ENCODE measurements around the gene MVB12B. TPM values are rescaled to one million over a fixed set of nuclear protein-coding genes. Genes with fewer than 3 reads are reported as not detected.

Gene MVB12B
- total RNA-seq, 2 donors from 2014 or later: 1.1 to 13.3 TPM

- H3K9me3 Mint-ChIP-seq: no peaks in the 10 kb centered on the region
- peaks cover 0 to 10% of the 10 kb centered on the region in 2 donors for H3K4me1 Mint-ChIP-seq (ENCODE audit: low read depth in 2 of 2)
- no peak overlapping the region for H3K4me3 Mint-ChIP-seq
- peaks cover 0 to 2% of the 10 kb centered on the region in 2 donors for H3K27me3 Mint-ChIP-seq
- DNase-seq (ENCODE audit: low spot score) (peak; percentile 85), ATAC-seq (no peak)
- H3K36me3 Mint-ChIP-seq: no peaks in the 10 kb centered on the region
- H3K27ac Mint-ChIP-seq: no peak overlapping the region
Measured at GRCh38 chr9:126490871-126491567, 164.4 kb downstream of the MVB12B start.

GRCh38 chr9:126491568-126491879 is 164.9 kb downstream of the MVB12B start:
- ATAC-seq (no peak), DNase-seq (ENCODE audit: low spot score) (no peak)
- H3K4me3 Mint-ChIP-seq: no peak overlapping the region
- H3K4me1 Mint-ChIP-seq (ENCODE audit: low read depth in 2 of 2): peaks cover 0 to 10% of the 10 kb centered on the region in 2 donors
- no peaks in the 10 kb centered on the region for H3K36me3 Mint-ChIP-seq
- no peaks in the 10 kb centered on the region for H3K9me3 Mint-ChIP-seq
- no peak overlapping the region for H3K27ac Mint-ChIP-seq
- H3K27me3 Mint-ChIP-seq: peaks cover 0 to 2% of the 10 kb centered on the region in 2 donors

- no peak overlapping the region for H3K4me3 Mint-ChIP-seq
- H3K27me3 Mint-ChIP-seq: peaks cover 0 to 2% of the 10 kb centered on the region in 2 donors
- peak overlapping the region in 1 of 2 donors; percentile 6 for H3K27ac Mint-ChIP-seq
- ATAC-seq (no peak), DNase-seq (ENCODE audit: low spot score) (no peak)
- no peaks in the 10 kb centered on the region for H3K9me3 Mint-ChIP-seq
- H3K36me3 Mint-ChIP-seq: no peaks in the 10 kb centered on the region
- H3K4me1 Mint-ChIP-seq (ENCODE audit: low read depth in 2 of 2): peaks cover 0 to 10% of the 10 kb centered on the region in 2 donors
Measured at GRCh38 chr9:126491949-126492348, 165.3 kb downstream of the MVB12B start.

GRCh38 chr9:126494264-126494663 is 167.6 kb downstream of the MVB12B start:
- Mint-ChIP-seq H3K27me3 (peaks cover 0 to 2% of the 10 kb centered on the region in 2 donors), H3K4me3 (no peak overlapping the region), H3K4me1 (ENCODE audit: low read depth in 2 of 2) (peaks cover 3 to 16% of the 10 kb centered on the region in 2 donors), H3K36me3 (no peaks in the 10 kb centered on the region), H3K27ac (no peak overlapping the region), H3K9me3 (no peaks in the 10 kb centered on the region)
- ATAC-seq (no peak), DNase-seq (ENCODE audit: low spot score) (no peak)

GRCh38 chr9:126494746-126495145 is 168.1 kb downstream of the MVB12B start:
- Mint-ChIP-seq H3K27me3 (peaks cover 0 to 5% of the 10 kb centered on the region in 2 donors), H3K4me1 (ENCODE audit: low read depth in 2 of 2) (peaks cover 6 to 16% of the 10 kb centered on the region in 2 donors), H3K36me3 (no peaks in the 10 kb centered on the region), H3K27ac (no peak overlapping the region), H3K4me3 (no peak overlapping the region), H3K9me3 (no peaks in the 10 kb centered on the region)
- ATAC-seq: no peak
- DNase-seq (ENCODE audit: low spot score): no peak

GRCh38 chr9:126495411-126496180 is 169.0 kb downstream of the MVB12B start:
- Mint-ChIP-seq H3K27me3 (peaks cover 0 to 9% of the 10 kb centered on the region in 2 donors), H3K27ac (no peak overlapping the region), H3K4me3 (no peak overlapping the region), H3K4me1 (ENCODE audit: low read depth in 2 of 2) (peaks cover 6 to 13% of the 10 kb centered on the region in 2 donors), H3K9me3 (no peaks in the 10 kb centered on the region), H3K36me3 (no peaks in the 10 kb centered on the region)
- no peak for ATAC-seq
- no peak for DNase-seq (ENCODE audit: low spot score)

- Mint-ChIP-seq H3K36me3 (no peaks in the 10 kb centered on the region), H3K27ac (peak overlapping the region in 1 of 2 donors; percentile 76), H3K4me1 (ENCODE audit: low read depth in 2 of 2) (peaks cover 7 to 11% of the 10 kb centered on the region in 2 donors), H3K4me3 (no peak overlapping the region), H3K9me3 (no peaks in the 10 kb centered on the region), H3K27me3 (peaks cover 0 to 12% of the 10 kb centered on the region in 2 donors)
- DNase-seq (ENCODE audit: low spot score) (no peak), ATAC-seq (no peak)
Measured at GRCh38 chr9:126496181-126496576, 169.6 kb downstream of the MVB12B start.

- H3K4me3 Mint-ChIP-seq: no peak overlapping the region
- H3K9me3 Mint-ChIP-seq: no peaks in the 10 kb centered on the region
- peaks cover 6 to 11% of the 10 kb centered on the region in 2 donors for H3K4me1 Mint-ChIP-seq (ENCODE audit: low read depth in 2 of 2)
- no peak for ATAC-seq
- no peak for DNase-seq (ENCODE audit: low spot score)
- peak overlapping the region in 1 of 2 donors; percentile 76 for H3K27ac Mint-ChIP-seq
- peaks cover 0 to 10% of the 10 kb centered on the region in 2 donors for H3K27me3 Mint-ChIP-seq
- no peaks in the 10 kb centered on the region for H3K36me3 Mint-ChIP-seq
Measured at GRCh38 chr9:126496781-126497659, 170.4 kb downstream of the MVB12B start.

- Mint-ChIP-seq H3K9me3 (no peaks in the 10 kb centered on the region), H3K27me3 (peaks cover 0 to 10% of the 10 kb centered on the region in 2 donors), H3K36me3 (no peaks in the 10 kb centered on the region), H3K4me3 (no peak overlapping the region), H3K27ac (no peak overlapping the region), H3K4me1 (ENCODE audit: low read depth in 2 of 2) (peaks cover 6 to 11% of the 10 kb centered on the region in 2 donors)
- DNase-seq (ENCODE audit: low spot score) (no peak), ATAC-seq (no peak)
Measured at GRCh38 chr9:126497660-126498275, 171.1 kb downstream of the MVB12B start.

- Mint-ChIP-seq H3K4me3 (no peak overlapping the region), H3K27ac (no peak overlapping the region), H3K36me3 (no peaks in the 10 kb centered on the region), H3K27me3 (peaks cover 0 to 10% of the 10 kb centered on the region in 2 donors), H3K9me3 (no peaks in the 10 kb centered on the region), H3K4me1 (ENCODE audit: low read depth in 2 of 2) (peaks cover 6 to 11% of the 10 kb centered on the region in 2 donors)
- no peak for DNase-seq (ENCODE audit: low spot score)
- no peak for ATAC-seq
Measured at GRCh38 chr9:126498331-126498730, 171.7 kb downstream of the MVB12B start.

GRCh38 chr9:126499005-126499910 is 172.6 kb downstream of the MVB12B start:
- H3K36me3 Mint-ChIP-seq: no peaks in the 10 kb centered on the region
- H3K27ac Mint-ChIP-seq: no peak overlapping the region
- no peaks in the 10 kb centered on the region for H3K9me3 Mint-ChIP-seq
- peaks cover 6 to 11% of the 10 kb centered on the region in 2 donors for H3K4me1 Mint-ChIP-seq (ENCODE audit: low read depth in 2 of 2)
- peak; percentile 60 to 75 for ATAC-seq
- H3K27me3 Mint-ChIP-seq: peaks cover 0 to 10% of the 10 kb centered on the region in 2 donors
- H3K4me3 Mint-ChIP-seq: peak overlapping the region; percentile 57
- DNase-seq (ENCODE audit: low spot score): no peak

GRCh38 chr9:126499911-126500599 is 173.4 kb downstream of the MVB12B start:
- Mint-ChIP-seq H3K27me3 (peaks cover 0 to 10% of the 10 kb centered on the region in 2 donors), H3K27ac (no peak overlapping the region), H3K4me3 (no peak overlapping the region), H3K36me3 (no peaks in the 10 kb centered on the region), H3K9me3 (no peaks in the 10 kb centered on the region), H3K4me1 (ENCODE audit: low read depth in 2 of 2) (peaks cover 6 to 11% of the 10 kb centered on the region in 2 donors)
- DNase-seq (ENCODE audit: low spot score) (no peak), ATAC-seq (no peak)

Data from natural killer cell treated with Interleukin-12 subunit alpha and Interleukin-12 subunit beta and Interleukin-15 and Interleukin-18, amount 100 ng/mL, for 72 hours (primary cell).